ENCODE measurements around the gene KDM2B. TPM values are rescaled to one million over a fixed set of nuclear protein-coding genes. Genes with fewer than 3 reads are reported as not detected.

The KDM2B gene
- polyA plus RNA-seq, 1 donor (not counting 4 experiments of a cell fraction or from before 2014, with no cell fraction given), result 10.3 TPM

- Histone ChIP-seq H3K9me3 (ENCODE audit: control insufficient read depth, low read depth, low read length) (no peaks in the 10 kb centered on the region), H2AFZ (ENCODE audit: control insufficient read depth, low read length) (no peak overlapping the region), H3K36me3 (ENCODE audit: control insufficient read depth in 2 of 2, extremely low read depth in 1 of 2, insufficient read depth in 2 of 2, low read length in 2 of 2) (no peaks in the 10 kb centered on the region), H3K4me3 (ENCODE audit: control insufficient read depth in 2 of 3, extremely low read depth in 1 of 3, insufficient read depth in 2 of 3, low read depth in 1 of 3, low read length in 3 of 3) (no peak overlapping the region), H4K20me1 (ENCODE audit: control insufficient read depth, extremely low read depth, insufficient read depth, low read length) (no peaks in the 10 kb centered on the region), H3K27me3 (ENCODE audit: control insufficient read depth, extremely low read depth, insufficient read depth, low read length) (no peaks in the 10 kb centered on the region), H3K9me1 (ENCODE audit: control insufficient read depth, extremely low read depth, insufficient read depth, low read length) (no peaks in the 10 kb centered on the region), H3K4me2 (ENCODE audit: control insufficient read depth, extremely low read depth, insufficient read depth, low read depth, low read length) (no peak overlapping the region), H3K4me1 (ENCODE audit: control insufficient read depth, extremely low read depth, insufficient read depth, low read length) (peaks cover 2% of the 10 kb centered on the region), H3K9ac (ENCODE audit: control insufficient read depth, extremely low read depth, insufficient read depth, low read length) (no peak overlapping the region), H3K27ac (ENCODE audit: control insufficient read depth, insufficient read depth, low read length) (no peak overlapping the region), H3K79me2 (ENCODE audit: control insufficient read depth, insufficient read depth, low read length) (no peaks in the 10 kb centered on the region)
- TF ChIP-seq EZH2 (IDR thresholded peaks at IDR 0.05; ENCODE audit: low read length) (no peak), CTCF (optimal IDR thresholded peaks at IDR 0.05 in 1 of 3, IDR thresholded peaks at IDR 0.05 in 1 of 3, conservative IDR thresholded peaks at IDR 0.05 in 1 of 3; ENCODE audit: extremely low read depth in 1 of 3, insufficient read depth in 2 of 3, low read length in 3 of 3) (no peak)
- no peak for DNase-seq (ENCODE audit: low read depth, low spot score)
- dilution Hi-C loops (cut with MboI; ENCODE audit: extremely low pct_ligation_motif_present, low sequenced_read_pairs), result no loop called here
- no peak for FAIRE-seq
These were observed 20.0 kb upstream of the KDM2B start for GRCh38 chr12:121600702-121601336.

DNA sequence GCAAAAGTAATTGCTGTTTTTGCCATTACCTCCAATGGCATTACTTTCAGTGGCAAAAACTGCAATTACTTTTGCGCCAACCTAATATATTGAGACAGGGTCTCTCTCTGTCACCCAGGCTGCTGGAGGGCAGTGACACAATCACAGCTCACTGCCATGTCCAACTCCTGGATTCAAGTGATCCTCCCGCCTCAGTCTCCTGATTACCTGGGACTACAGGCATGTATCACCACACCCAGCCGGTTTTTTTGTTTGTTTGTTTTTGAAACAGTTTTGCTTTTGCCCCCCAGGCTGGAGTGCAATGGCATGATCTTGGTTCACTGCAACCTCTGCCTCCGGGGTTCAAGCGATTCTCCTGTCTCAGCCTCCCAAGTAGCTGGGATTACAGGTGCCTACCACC lies 15.7 kb upstream of the KDM2B start:
- no peak for FAIRE-seq
- DNase-seq (ENCODE audit: low read depth, low spot score), result no peak
- no peak overlapping the region for H3K4me3 ChIP-seq (ENCODE audit: control insufficient read depth in 2 of 3, extremely low read depth in 1 of 3, insufficient read depth in 2 of 3, low read depth in 1 of 3, low read length in 3 of 3)
- H3K9ac ChIP-seq (ENCODE audit: control insufficient read depth, extremely low read depth, insufficient read depth, low read length), result no peak overlapping the region
- TF ChIP-seq EZH2 (IDR thresholded peaks at IDR 0.05; ENCODE audit: low read length) (no peak), CTCF (optimal IDR thresholded peaks at IDR 0.05 in 1 of 3, IDR thresholded peaks at IDR 0.05 in 1 of 3, conservative IDR thresholded peaks at IDR 0.05 in 1 of 3; ENCODE audit: extremely low read depth in 1 of 3, insufficient read depth in 2 of 3, low read length in 3 of 3) (no peak)
- H3K27ac ChIP-seq (ENCODE audit: control insufficient read depth, insufficient read depth, low read length), result no peak overlapping the region
- no peaks in the 10 kb centered on the region for H3K4me1 ChIP-seq (ENCODE audit: control insufficient read depth, extremely low read depth, insufficient read depth, low read length)
- H3K9me3 ChIP-seq (ENCODE audit: control insufficient read depth, low read depth, low read length), result no peaks in the 10 kb centered on the region
- no peaks in the 10 kb centered on the region for H4K20me1 ChIP-seq (ENCODE audit: control insufficient read depth, extremely low read depth, insufficient read depth, low read length)
- no peaks in the 10 kb centered on the region for H3K79me2 ChIP-seq (ENCODE audit: control insufficient read depth, insufficient read depth, low read length)
- dilution Hi-C loops (cut with MboI; ENCODE audit: extremely low pct_ligation_motif_present, low sequenced_read_pairs), result no loop called here
- no peaks in the 10 kb centered on the region for H3K36me3 ChIP-seq (ENCODE audit: control insufficient read depth in 2 of 2, extremely low read depth in 1 of 2, insufficient read depth in 2 of 2, low read length in 2 of 2)
- no peaks in the 10 kb centered on the region for H3K9me1 ChIP-seq (ENCODE audit: control insufficient read depth, extremely low read depth, insufficient read depth, low read length)
- H3K4me2 ChIP-seq (ENCODE audit: control insufficient read depth, extremely low read depth, insufficient read depth, low read depth, low read length), result no peak overlapping the region
- H2AFZ ChIP-seq (ENCODE audit: control insufficient read depth, low read length), result no peak overlapping the region
- H3K27me3 ChIP-seq (ENCODE audit: control insufficient read depth, extremely low read depth, insufficient read depth, low read length), result no peaks in the 10 kb centered on the region

All from keratinocyte (primary cell).